K562 (cell line): ENCODE results near the gene TBX1. TPM values are rescaled to one million over a fixed set of nuclear protein-coding genes. Genes with fewer than 3 reads are reported as not detected.

Experiments
- ATAC-seq: fragments of 200-7000 bp; cut with Tn5 transposase; 3 replicates; pipeline ENCODE4 v1.9.1; 2020; ENCODE audit warnings: moderate library complexity
- BruUV-seq: library from RNA; stranded (reverse); fragments of 400-500 nt; replicated peaks from 2 replicates; lab custom pipeline; 2021; lab: Mats Ljungman, UMichigan
- CTCF ChIA-PET: fragments of 300-600 bp; formaldehyde crosslinking; extraction: SDS; loops from one replicate; lab custom pipeline; 2021; ENCODE audit warnings: low intra/inter-chr PET ratio; lab: Yijun Ruan, JAX
- POLR2A ChIA-PET: fragments of 300-600, 350-650 bp; sonication (Branson Sonifier 250); formaldehyde crosslinking; extraction: SDS; loops from one replicate; lab custom pipeline; 2021; ENCODE audit warnings: antibody characterized with exemption, inconsistent platforms; lab: Yijun Ruan, JAX
- DNase-seq, 4 experiments: peaks; one replicate each; pipeline versions ENCODE4 v3.0.0 to v3.0.0-alpha.2; 2011 to 2018; ENCODE audit warnings: low spot score in 3 of 4, mixed read lengths in 3 of 4; ENCODE audit errors: extremely low read depth in 1 of 4
- FAIRE-seq: peaks from 2 replicates; lab custom pipeline; 2011; peaks lifted over from hg19 to GRCh38; lab: Jason Lieb, UNC
- H2AFZ ChIP-seq: 2 replicates; pipeline ENCODE4 v1.6.0; 2011; ENCODE audit warnings: low read depth, low read length, control low read depth, inconsistent platforms
- H3K27ac ChIP-seq: fragments of 200-600 bp; 3 replicates; pipeline ENCODE4 v1.8.0; 2011; ENCODE audit warnings: low read depth, mild to moderate bottlenecking, control low read depth, inconsistent platforms, low read length, moderate library complexity, mixed read lengths; ENCODE audit errors: extremely low read depth
- H3K27me3 ChIP-seq, 2 experiments: fragments of 300-600 bp in 1 of 2; 2 replicates in 1 of 2; 3 replicates in 1 of 2; pipeline versions ENCODE4 v1.6.0 to v1.8.0; 2011; ENCODE audit warnings: inconsistent platforms in 2 of 2, low read length in 2 of 2, mild to moderate bottlenecking in 1 of 2, mixed read lengths in 1 of 2, moderate library complexity in 1 of 2; ENCODE audit not compliant: control insufficient read depth in 2 of 2, insufficient read depth in 2 of 2
- H3K36me3 ChIP-seq: fragments of 300-600 bp; 3 replicates; pipeline ENCODE4 v1.8.0; 2011; ENCODE audit warnings: mild to moderate bottlenecking, low read length, inconsistent platforms; ENCODE audit not compliant: control insufficient read depth, insufficient read depth
- H3K4me1 ChIP-seq, 2 experiments: fragments of 200-600 bp in 1 of 2; replicated peaks in 1 of 2; 2 replicates in 1 of 2; 3 replicates in 1 of 2; pipeline versions ENCODE4 v1.5.1 to v1.8.0; 2011; ENCODE audit warnings: inconsistent platforms in 2 of 2, low read length in 2 of 2, mild to moderate bottlenecking in 1 of 2, mixed read lengths in 1 of 2, moderate library complexity in 1 of 2; ENCODE audit not compliant: control insufficient read depth in 2 of 2, insufficient read depth in 2 of 2
- H3K4me2 ChIP-seq: 2 replicates; pipeline ENCODE4 v1.6.1; 2011; ENCODE audit warnings: low read length, control low read depth, inconsistent platforms, mixed read lengths; ENCODE audit not compliant: insufficient read depth
- H3K4me3 ChIP-seq: fragments of 200-600 bp; sonication (generic), shearing (Covaris generic); 2 replicates; pipeline ENCODE4 v1.5.1; 2016; ENCODE audit warnings: control low read depth, inconsistent platforms
- H3K79me2 ChIP-seq: fragments of 200-600 bp; 3 replicates; pipeline ENCODE4 v1.8.0; 2011; ENCODE audit warnings: low read length, inconsistent platforms; ENCODE audit not compliant: control insufficient read depth, insufficient read depth
- H3K9ac ChIP-seq, 2 experiments: 2 replicates each; pipeline versions ENCODE4 v1.6.0 to v1.6.1; 2011; ENCODE audit warnings: low read depth in 2 of 2, low read length in 2 of 2, control low read depth in 1 of 2, inconsistent platforms in 1 of 2, mild to moderate bottlenecking in 1 of 2, mixed read lengths in 1 of 2; ENCODE audit not compliant: insufficient read depth in 1 of 2
- H3K9me1 ChIP-seq: one replicate; pipeline ENCODE4 v1.6.0; 2011; ENCODE audit warnings: inconsistent platforms, mild to moderate bottlenecking, low read length, moderate library complexity; ENCODE audit not compliant: control insufficient read depth, insufficient read depth
- H3K9me3 ChIP-seq: replicated peaks from 2 replicates; pipeline ENCODE4 v1.5.1; 2011; ENCODE audit warnings: low read depth, low read length, inconsistent platforms; ENCODE audit not compliant: control insufficient read depth, insufficient read depth
- H4K20me1 ChIP-seq: replicated peaks from 2 replicates; pipeline ENCODE4 v1.6.1; 2011; ENCODE audit warnings: low read length, inconsistent platforms, mixed read lengths; ENCODE audit not compliant: control insufficient read depth, insufficient read depth
- EGR1 ChIP-seq: fragments of 450-650 bp; conservative IDR thresholded peaks from 2 replicates; pipeline ENCODE4 v1.6.1; 2017; ENCODE audit warnings: mild to moderate bottlenecking
- HMGXB4 ChIP-seq: sonication (generic); formaldehyde crosslinking; IDR thresholded peaks from 2 replicates; pipeline ENCODE4 v1.8.1; 2023; ENCODE audit warnings: mild to moderate bottlenecking, missing genetic modification reagents
- NR4A1 ChIP-seq, 2 experiments: fragments of 250-450 bp in 1 of 2; fragments of 450-650 bp in 1 of 2; sonication (Bioruptor Pico) in 1 of 2; IDR thresholded peaks; 2 replicates each; pipeline versions ENCODE4 v1.4.0 to v1.6.1; 2016 to 2020; ENCODE audit warnings: mild to moderate bottlenecking in 2 of 2, missing compliant biosample characterization in 1 of 2, missing genetic modification characterization in 1 of 2, moderate library complexity in 1 of 2
- RBFOX2 ChIP-seq: fragments of 200-400 bp; formaldehyde crosslinking; IDR thresholded peaks from 2 replicates; pipeline ENCODE4 v1.6.1; 2017; ENCODE audit warnings: low read depth, mild to moderate bottlenecking, low read length, moderate library complexity
- RBM14 ChIP-seq: fragments of 200-400 bp; formaldehyde crosslinking; IDR thresholded peaks from 2 replicates; pipeline ENCODE4 v1.6.1; 2018; ENCODE audit warnings: low read depth, mild to moderate bottlenecking, low read length, moderate library complexity, borderline replicate concordance; ENCODE audit not compliant: insufficient read depth
- SAFB ChIP-seq: fragments of 200-400 bp; formaldehyde crosslinking; IDR thresholded peaks from 2 replicates; pipeline ENCODE4 v1.6.1; 2017; ENCODE audit warnings: low read depth, low read length, borderline replicate concordance
- WGBS: fragments of 100-300 bp; shearing (Covaris generic); methylation state at CpG from one replicate; pipeline ENCODE4 v1.1.6; 2016; ENCODE audit warnings: low coverage, mixed read lengths; ENCODE audit not compliant: insufficient coverage; ENCODE audit errors: missing lambda C conversion rate; 5-methylcytosine and 5-hydroxymethylcytosine counted together
- in situ Hi-C: fragments of 300-500 bp; cut with MboI; formaldehyde crosslinking; loops from 4 replicates; pipeline ENCODE4 v1.15.0; 2018; ENCODE audit warnings: inconsistent platforms, mixed read lengths
- intact Hi-C: fragments of 100-400 bp; cut with micrococcal nuclease; formaldehyde crosslinking; loops from 2 replicates; pipeline ENCODE4 v1.14.2; 2022
- polyA plus RNA-seq, 8 experiments: library from polyadenylated mRNA; depleted of rRNA in 4 of 8; stranded (reverse) in 5 of 8; unstranded in 3 of 8; fragments of >200 nt; fragmentation: Nextera tagmentation in 2 of 8; fragmentation: Illumina TruSeq in 1 of 8; extraction: Ambion mirVana in 2 of 8; extraction: Trizol in 1 of 8; gene quantifications; 2 replicates each; pipeline versions ENCODE4 v1.2.1 to v1.2.3, GENCODE V29; 2011 to 2014; ENCODE audit warnings: inconsistent platforms in 1 of 8, missing spikeins in 1 of 8
- total RNA-seq, 7 experiments: library from RNA; depleted of rRNA in 6 of 7; stranded (reverse); fragments of >200 nt in 6 of 7; fragmentation: Illumina TruSeq in 2 of 7; extraction: Trizol in 2 of 7; gene quantifications; 2 replicates each; pipeline versions ENCODE4 v1.2.1 to v1.2.3, GENCODE V29; 2011 to 2021; ENCODE audit warnings: low replicate concordance in 1 of 7

The TBX1 gene
- total and polyA plus RNA-seq, 9 of the 15 experiments (the other 6 are each of a cell fraction or from before 2014, with no cell fraction given) = 0.07 to 35.0 (median 3.9) TPM

- H3K9me1 ChIP-seq = no peaks in the 10 kb centered on the region
- H3K36me3 ChIP-seq = no peaks in the 10 kb centered on the region
- peaks cover 32% of the 10 kb centered on the region for H4K20me1 ChIP-seq
- POLR2A ChIA-PET = interaction anchor here (0.6 to 3.8 kb wide), 5 partner anchors 8 to 161 kb away, joined by 3 to 30 read pairs (median 3); no protein-coding TSS in a partner anchor
- intact Hi-C loops (no loop called here), in situ Hi-C loops (no loop called here)
- H3K4me2 ChIP-seq = no peak overlapping the region
- no peaks in the 10 kb centered on the region for H3K9me3 ChIP-seq
- no peaks in the 10 kb centered on the region for H3K79me2 ChIP-seq
- no TSS peak for BruUV-seq
- H3K27ac ChIP-seq = no peak overlapping the region
- peaks cover 0 to 66% of the 10 kb centered on the region in 2 experiments; a peak in 3 of 5 replicates for H3K27me3 ChIP-seq
- DNase-seq = peak in 1 of 4 experiments; percentile 60
- TF ChIP-seq EGR1 = peak; percentile 62
- peak; percentile 2; the same call in 1 of the 2 replicates for TF ChIP-seq RBFOX2
- TF ChIP-seq HMGXB4 = 0 out of 2 replicates have a peak, but pooled peaks have one; percentile 3
- TF ChIP-seq RBM14 = 0 out of 2 replicates have a peak, but pooled peaks have one; percentile 5
- TF ChIP-seq NR4A1 (CRISPR knock-in tag; IDR thresholded peaks at IDR 0.05) = no peak
- no peak for TF ChIP-seq NR4A1 (tag; IDR thresholded peaks at IDR 0.05)
- 0 out of 2 replicates have a peak, but pooled peaks have one; percentile 67 for TF ChIP-seq SAFB
- H3K4me1 ChIP-seq = peaks cover 0 to 75% of the 10 kb centered on the region in 2 experiments; a peak in 2 of 5 replicates
- no peak overlapping the region for H3K4me3 ChIP-seq
- no peak for FAIRE-seq
- ATAC-seq = no peak
- CTCF ChIA-PET = interaction anchor here (0.7 kb wide), 1 partner anchor 175 kb away, joined by 4 read pairs; no protein-coding TSS in a partner anchor
- peak overlapping the region in 1 of 2 experiments; percentile 21; a peak in 2 of 4 replicates for H3K9ac ChIP-seq
- 11% methylated on average over 16 of the region's 16 CpGs for WGBS
- no peak overlapping the region for H2AFZ ChIP-seq
Observed at GRCh38 chr22:19739448-19739895, 21.1 kb upstream of the TBX1 start.
